Measurements from ENCODE around the gene CCT8L2.
"Not testable (repeated sequence)": the region's sequence is repeated elsewhere in the genome, so short reads cannot be mapped to it uniquely, and the experiment has no call there.

CCT8L2 gene

DNA sequence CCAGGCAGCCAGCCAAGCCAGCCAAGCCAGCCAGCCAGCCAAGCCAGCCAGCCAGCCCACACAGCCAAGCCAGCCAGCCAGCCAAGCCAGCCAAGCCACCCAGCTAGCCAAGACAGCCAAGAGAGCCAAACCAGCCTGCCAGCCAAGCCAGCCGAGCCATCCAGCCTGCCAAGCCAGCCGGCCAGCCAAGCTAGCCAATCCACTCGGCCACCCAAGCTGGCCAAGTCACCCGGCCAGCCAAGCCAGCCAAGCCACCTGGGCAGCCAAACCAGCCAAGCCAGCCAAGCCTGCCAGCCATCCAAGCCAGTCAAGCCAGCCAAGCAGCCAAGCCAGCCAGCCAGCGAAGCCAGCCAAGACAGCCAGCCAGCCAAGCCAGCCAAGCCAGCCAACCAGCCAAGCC, 32.0 kb downstream of the CCT8L2 start:
- not testable (repeated sequence) for DNase-seq (ENCODE audit: insufficient read length, low spot score)

DNA sequence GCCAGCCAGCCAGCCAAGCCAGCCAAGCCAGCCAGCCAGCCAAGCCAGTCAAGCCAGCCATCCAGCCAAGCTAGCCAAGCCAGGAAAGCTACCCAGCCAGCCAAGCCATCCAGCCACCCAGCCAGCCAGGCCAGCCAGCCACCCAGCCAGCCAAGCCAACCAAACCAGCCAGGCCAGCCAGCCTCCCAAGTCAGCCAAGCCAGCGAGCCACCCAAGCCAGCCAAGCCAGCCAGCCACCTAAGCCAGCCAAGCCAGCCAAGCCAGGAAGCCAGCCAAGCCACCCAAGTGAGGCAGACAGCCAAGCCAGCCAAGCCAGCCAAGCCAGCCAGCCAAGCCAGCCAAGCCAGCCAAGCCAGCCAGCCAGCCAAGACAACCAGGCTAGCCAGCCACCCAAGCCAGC, 32.6 kb downstream of the CCT8L2 start:
- not testable (repeated sequence) for DNase-seq (ENCODE audit: insufficient read length, low spot score); FAIRE-seq

More for the DNA sequence above, 32.0 kb downstream of the CCT8L2 start:
- not testable (repeated sequence) for FAIRE-seq

DNA sequence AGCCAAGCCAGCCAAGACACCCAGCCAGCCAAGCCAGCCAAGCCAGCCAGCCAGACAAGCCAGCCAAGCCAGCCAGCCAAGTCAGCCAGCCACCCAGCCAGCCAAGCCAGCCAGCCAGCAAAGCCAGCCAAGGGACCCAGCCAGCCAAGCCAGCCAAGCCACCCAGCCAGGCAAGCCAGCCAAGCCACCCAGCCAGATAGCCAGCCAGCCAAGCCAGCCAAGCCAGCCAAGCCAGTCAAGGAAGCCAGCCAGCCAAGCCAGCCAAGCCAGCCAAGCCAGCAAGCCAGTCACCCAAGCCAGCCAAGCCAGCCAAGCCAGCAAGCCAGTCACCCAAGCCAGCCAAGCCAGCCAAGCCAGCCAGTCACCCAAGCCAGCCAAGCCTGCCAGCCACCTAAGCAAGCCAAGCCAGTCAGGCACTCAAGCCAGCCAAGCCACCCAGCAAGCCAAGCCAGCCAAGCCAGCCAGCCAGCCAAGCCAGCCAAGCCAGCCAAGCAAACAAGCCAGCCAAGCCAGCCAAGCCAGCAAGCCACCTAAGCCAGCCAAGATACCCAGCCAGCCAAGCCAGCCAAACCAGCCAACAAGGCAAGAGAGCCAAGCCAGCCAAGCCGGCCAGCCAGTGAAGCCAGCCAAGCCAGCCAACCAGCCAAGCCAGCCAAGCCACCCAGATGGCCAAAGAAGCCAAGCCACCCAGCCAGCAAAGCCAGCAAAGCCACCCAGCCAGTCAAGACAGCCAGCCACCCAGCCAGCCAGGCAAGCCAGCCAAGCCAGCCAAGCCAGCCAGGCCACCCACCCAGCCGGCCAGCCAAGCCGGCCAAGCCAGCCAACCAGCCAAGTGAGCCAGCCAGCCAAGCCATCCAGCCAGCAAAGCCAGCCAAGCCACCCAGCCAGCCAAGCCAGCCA, 33.3 kb downstream of the CCT8L2 start:
- FAIRE-seq, result no peak
- DNase-seq (ENCODE audit: insufficient read length, low spot score), result no peak

DNA sequence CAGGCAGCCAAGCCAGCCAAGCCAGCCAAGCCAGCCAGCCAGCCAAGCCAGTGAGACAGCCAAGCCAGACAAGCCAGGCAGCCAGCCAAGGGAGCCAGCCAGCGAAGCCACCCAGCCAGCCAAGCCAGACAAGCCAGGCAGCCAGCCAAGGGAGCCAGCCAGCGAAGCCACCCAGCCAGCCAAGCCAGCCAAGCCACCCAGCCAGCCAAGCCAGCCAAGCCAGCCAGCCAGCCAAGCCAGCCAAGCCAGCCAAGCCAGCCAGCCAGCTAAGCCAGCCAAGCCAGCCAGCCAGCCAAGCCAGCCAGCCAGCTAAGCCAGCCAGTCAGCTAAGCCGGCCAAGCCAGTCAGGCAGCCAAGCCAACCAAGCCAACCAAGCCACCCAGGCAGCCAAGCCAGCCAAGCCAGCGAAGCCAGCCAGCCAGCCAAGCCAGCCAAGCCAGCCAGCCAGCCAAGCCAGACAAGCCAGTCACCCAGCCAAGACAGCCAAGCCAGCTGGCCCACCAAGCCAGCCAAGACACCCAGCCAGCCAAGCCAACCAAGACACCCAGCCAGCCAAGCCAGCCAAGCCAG, 34.1 kb downstream of the CCT8L2 start:
- FAIRE-seq, result not testable (repeated sequence)

DNA sequence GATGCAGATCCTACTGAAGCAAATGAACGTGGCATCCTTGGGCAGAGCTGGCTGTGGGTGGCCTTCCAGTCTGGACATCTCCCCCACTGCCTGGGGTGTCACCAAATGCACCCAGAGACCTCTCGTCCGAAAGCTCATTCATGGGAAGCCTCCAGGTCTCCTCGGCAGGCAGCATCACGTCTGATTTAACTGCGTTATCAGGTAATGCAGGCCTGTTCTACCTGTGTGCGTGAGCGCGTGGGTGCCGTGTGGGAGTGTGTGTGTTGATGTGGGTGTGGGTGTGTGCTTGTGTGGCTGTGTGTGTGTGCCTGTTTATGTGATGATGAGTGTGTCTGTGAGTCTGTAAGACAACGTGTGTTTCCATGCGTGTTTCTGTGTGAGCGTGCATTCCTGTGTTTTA, 35.1 kb downstream of the CCT8L2 start:
- DNase-seq (ENCODE audit: insufficient read length, low spot score); FAIRE-seq: not testable (repeated sequence)

More for the DNA sequence above, 34.1 kb downstream of the CCT8L2 start:
- DNase-seq (ENCODE audit: insufficient read length, low spot score), result not testable (repeated sequence)

DNA sequence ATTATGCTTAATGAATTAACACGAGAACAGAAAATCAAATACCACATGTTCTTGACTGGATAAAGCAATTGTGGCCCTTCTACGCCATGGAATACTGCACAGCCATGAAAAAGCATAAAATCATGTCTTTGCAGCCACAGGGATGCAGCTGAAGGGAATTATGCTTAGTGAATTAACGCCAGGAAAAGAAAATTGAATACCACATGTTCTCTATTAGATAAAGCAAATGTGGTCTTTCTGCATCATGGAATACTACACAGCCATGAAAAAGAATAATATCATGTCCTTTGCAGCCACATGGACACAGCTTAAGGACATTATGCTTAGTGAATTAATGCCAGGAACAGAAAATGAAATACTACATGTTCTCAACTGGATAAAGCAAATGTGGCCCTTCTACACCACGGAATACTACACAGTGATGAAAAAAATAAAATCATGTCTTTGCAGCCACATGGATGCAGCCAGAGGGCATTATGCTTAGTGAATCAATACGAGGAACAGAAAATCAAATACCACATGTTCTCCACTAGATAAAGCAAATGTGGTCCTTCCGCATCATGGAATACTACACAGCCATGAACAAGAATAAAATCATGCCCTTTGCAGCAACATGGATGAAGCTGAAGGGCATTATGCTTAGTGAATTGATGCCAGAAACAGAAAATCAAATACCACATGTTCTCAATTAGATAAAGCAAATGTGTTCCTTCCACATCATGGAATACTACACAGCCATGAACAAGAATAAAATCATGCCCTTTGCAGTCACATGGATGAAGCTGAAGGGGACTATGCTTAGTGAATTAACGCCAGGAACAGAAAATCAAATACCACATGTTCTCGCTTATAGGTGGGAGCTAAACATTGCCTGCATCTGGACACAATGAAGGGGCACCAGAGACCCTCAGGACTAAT, 37.3 kb downstream of the CCT8L2 start:
- FAIRE-seq; DNase-seq (ENCODE audit: insufficient read length, low spot score): not testable (repeated sequence)

DNA sequence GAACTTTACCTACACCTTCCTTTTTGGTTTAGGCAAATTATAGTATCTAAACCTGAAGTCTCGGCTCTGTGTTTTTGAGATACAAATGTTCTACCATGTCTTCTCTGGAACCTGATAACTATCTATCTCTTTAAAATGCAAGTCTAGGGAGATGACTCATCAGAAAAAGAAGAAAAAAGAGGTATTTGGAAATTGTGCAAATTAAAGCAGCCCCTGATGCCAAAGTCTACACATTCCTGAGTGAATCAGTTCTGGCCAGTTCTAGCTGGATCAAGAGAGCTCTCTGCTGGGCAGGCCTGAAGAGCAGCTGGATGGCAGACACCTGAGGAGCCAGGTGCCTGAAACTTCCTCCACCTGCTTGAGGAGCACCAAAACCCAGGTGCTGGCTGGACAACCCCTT, 49.3 kb downstream of the CCT8L2 start:
- not testable (repeated sequence) for FAIRE-seq; DNase-seq (ENCODE audit: insufficient read length, low spot score)
